Measurements from ENCODE around the gene FRAT1. TPM values are rescaled to one million over a fixed set of nuclear protein-coding genes. Genes with fewer than 3 reads are reported as not detected.

The FRAT1 gene
- polyA plus RNA-seq, 1 of the 3 experiments (the other 2 are of a cell fraction), result 1.8 TPM

GRCh38 chr10:97329766-97330165 is 10.7 kb downstream of the FRAT1 start:
- TF ChIP-seq PBX3 (IDR thresholded peaks at IDR 0.05) (no peak), TCF12 (IDR thresholded peaks at IDR 0.05) (no peak), CTCF (IDR thresholded peaks at IDR 0.05) (no peak), FOXM1 (IDR thresholded peaks at IDR 0.05; ENCODE audit: low read depth) (no peak), MAX (IDR thresholded peaks at IDR 0.05; ENCODE audit: low read depth) (no peak), USF1 (IDR thresholded peaks at IDR 0.05; ENCODE audit: borderline replicate concordance, low read depth) (no peak), EZH2phosphoT487 (IDR thresholded peaks at IDR 0.05; ENCODE audit: borderline replicate concordance, low read depth) (no peak), NRF1 (IDR thresholded peaks at IDR 0.05; ENCODE audit: low read depth, low read length) (no peak), EP300 (IDR thresholded peaks at IDR 0.05; ENCODE audit: borderline replicate concordance in 1 of 2, low read depth in 1 of 2, low read length in 1 of 2) (no peak), YY1 (IDR thresholded peaks at IDR 0.05; ENCODE audit: low read depth) (no peak), POLR2AphosphoS5 (IDR thresholded peaks at IDR 0.05; ENCODE audit: low read depth, low read length) (no peak), RCOR1 (IDR thresholded peaks at IDR 0.05; ENCODE audit: low read length) (no peak), NFIC (IDR thresholded peaks at IDR 0.05; ENCODE audit: borderline replicate concordance) (no peak)
- no peaks in the 10 kb centered on the region for H3K36me3 ChIP-seq (replicated peaks in 1 of 2; ENCODE audit: control insufficient read depth in 1 of 2, insufficient read depth in 2 of 2, low read length in 1 of 2)
- H3K9me2 ChIP-seq, result no peaks in the 10 kb centered on the region
- 95% methylated on average over 5 of the region's 5 CpGs for WGBS (ENCODE audit: low lambda C conversion rate)
- no peak overlapping the region for H3K4me2 ChIP-seq
- CTCF ChIA-PET, result no interaction called here
- H3K9ac ChIP-seq, result no peak overlapping the region
- peaks cover 0 to 18% of the 10 kb centered on the region in 2 experiments; a peak in 1 of 4 replicates for H3K4me1 ChIP-seq (ENCODE audit: control insufficient read depth in 1 of 2, insufficient read depth in 2 of 2, low read depth in 1 of 2, low read length in 1 of 2)
- H4K20me1 ChIP-seq (ENCODE audit: insufficient read depth), result peaks cover 7% of the 10 kb centered on the region; the same call in 1 of the 2 replicates
- POLR2A ChIA-PET, result no interaction called here
- no peaks in the 10 kb centered on the region for H3K9me3 ChIP-seq
- no peaks in the 10 kb centered on the region; the same call in 1 of the 2 replicates for H3K79me2 ChIP-seq (ENCODE audit: insufficient read depth)
- no peak overlapping the region for H3K4me3 ChIP-seq (ENCODE audit: low read depth in 2 of 2, low read length in 1 of 2)
- no peaks in the 10 kb centered on the region for H3F3A ChIP-seq (replicated peaks; ENCODE audit: insufficient read depth)
- no peaks in the 10 kb centered on the region for H3K27me3 ChIP-seq (ENCODE audit: insufficient read depth)
- no peak overlapping the region for H3K27ac ChIP-seq (ENCODE audit: low read depth in 2 of 2, low read length in 1 of 2)
- H2AFZ ChIP-seq (ENCODE audit: low read depth), result no peak overlapping the region
- no peak for DNase-seq

- Histone ChIP-seq H3K9ac (no peak overlapping the region), H3K79me2 (ENCODE audit: insufficient read depth) (no peaks in the 10 kb centered on the region; the same call in 1 of the 2 replicates), H4K20me1 (ENCODE audit: insufficient read depth) (peaks cover 7% of the 10 kb centered on the region; the same call in 1 of the 2 replicates), H3K4me1 (ENCODE audit: control insufficient read depth in 1 of 2, insufficient read depth in 2 of 2, low read depth in 1 of 2, low read length in 1 of 2) (peaks cover 0 to 18% of the 10 kb centered on the region in 2 experiments; a peak in 1 of 4 replicates), H3K27me3 (ENCODE audit: insufficient read depth) (no peaks in the 10 kb centered on the region), H3K36me3 (replicated peaks in 1 of 2; ENCODE audit: control insufficient read depth in 1 of 2, insufficient read depth in 2 of 2, low read length in 1 of 2) (no peaks in the 10 kb centered on the region), H3K9me3 (no peaks in the 10 kb centered on the region), H3K27ac (ENCODE audit: low read depth in 2 of 2, low read length in 1 of 2) (no peak overlapping the region), H3K4me2 (no peak overlapping the region), H3F3A (replicated peaks; ENCODE audit: insufficient read depth) (peaks cover 8% of the 10 kb centered on the region), H2AFZ (ENCODE audit: low read depth) (no peak overlapping the region), H3K9me2 (no peaks in the 10 kb centered on the region), H3K4me3 (ENCODE audit: low read depth in 2 of 2, low read length in 1 of 2) (no peak overlapping the region)
- no peak for DNase-seq
- ChIA-PET CTCF (interaction anchor here (0.7 to 4.2 kb wide), 6 partner anchors 11 to 253 kb away, joined by 3 to 31 read pairs (median 4); partner anchors contain the start of gene ARHGAP19), POLR2A (no interaction called here)
- 73% methylated on average over 6 of the region's 6 CpGs for WGBS (ENCODE audit: low lambda C conversion rate)
- TF ChIP-seq NRF1 (IDR thresholded peaks at IDR 0.05; ENCODE audit: low read depth, low read length), result no peak
- TF ChIP-seq RCOR1 (IDR thresholded peaks at IDR 0.05; ENCODE audit: low read length), result no peak
- TF ChIP-seq TEAD4 (IDR thresholded peaks at IDR 0.05; ENCODE audit: borderline replicate concordance, insufficient read depth), result no peak
- TF ChIP-seq RAD21 (IDR thresholded peaks at IDR 0.05; ENCODE audit: low read length), result no peak
- TF ChIP-seq TAF1 (IDR thresholded peaks at IDR 0.05; ENCODE audit: borderline replicate concordance, low read depth, low read length), result no peak
- TF ChIP-seq USF2 (IDR thresholded peaks at IDR 0.05; ENCODE audit: borderline replicate concordance, low read depth, low read length), result no peak
- no peak for TF ChIP-seq ELF1 (IDR thresholded peaks at IDR 0.05)
- TF ChIP-seq YY1 (IDR thresholded peaks at IDR 0.05; ENCODE audit: low read depth), result no peak
- TF ChIP-seq RXRA (IDR thresholded peaks at IDR 0.05; ENCODE audit: borderline replicate concordance, low read depth), result no peak
- TF ChIP-seq GATA2 (CRISPR knock-in tag; IDR thresholded peaks at IDR 0.05), result no peak
- no peak for TF ChIP-seq POLR2AphosphoS5 (IDR thresholded peaks at IDR 0.05; ENCODE audit: low read depth, low read length)
- no peak for TF ChIP-seq FOSL2 (IDR thresholded peaks at IDR 0.05; ENCODE audit: borderline replicate concordance, low read depth)
- no peak for TF ChIP-seq MXI1 (IDR thresholded peaks at IDR 0.05; ENCODE audit: low read depth, low read length)
- no peak for TF ChIP-seq USF1 (IDR thresholded peaks at IDR 0.05; ENCODE audit: borderline replicate concordance, low read depth)
- no peak for TF ChIP-seq EP300 (IDR thresholded peaks at IDR 0.05; ENCODE audit: borderline replicate concordance in 1 of 2, low read depth in 1 of 2, low read length in 1 of 2)
Measured at GRCh38 chr10:97331153-97331703, 12.2 kb downstream of the FRAT1 start.

All from SK-N-SH (cell line).